GM21717 (cell line): Measurements from ENCODE around the gene KIF6.
"Not testable (repeated sequence)": the region's sequence is repeated elsewhere in the genome, so short reads cannot be mapped to it uniquely, and the experiment has no call there.

Source experiments
- ATAC-seq: cut with Tn5 transposase; IDR thresholded peaks from one replicate; pipeline ENCODE4 v1.9.1; 2021; ENCODE audit warnings: mild to moderate bottlenecking, moderate library complexity; ENCODE audit not compliant: unreplicated experiment

The KIF6 gene

DNA sequence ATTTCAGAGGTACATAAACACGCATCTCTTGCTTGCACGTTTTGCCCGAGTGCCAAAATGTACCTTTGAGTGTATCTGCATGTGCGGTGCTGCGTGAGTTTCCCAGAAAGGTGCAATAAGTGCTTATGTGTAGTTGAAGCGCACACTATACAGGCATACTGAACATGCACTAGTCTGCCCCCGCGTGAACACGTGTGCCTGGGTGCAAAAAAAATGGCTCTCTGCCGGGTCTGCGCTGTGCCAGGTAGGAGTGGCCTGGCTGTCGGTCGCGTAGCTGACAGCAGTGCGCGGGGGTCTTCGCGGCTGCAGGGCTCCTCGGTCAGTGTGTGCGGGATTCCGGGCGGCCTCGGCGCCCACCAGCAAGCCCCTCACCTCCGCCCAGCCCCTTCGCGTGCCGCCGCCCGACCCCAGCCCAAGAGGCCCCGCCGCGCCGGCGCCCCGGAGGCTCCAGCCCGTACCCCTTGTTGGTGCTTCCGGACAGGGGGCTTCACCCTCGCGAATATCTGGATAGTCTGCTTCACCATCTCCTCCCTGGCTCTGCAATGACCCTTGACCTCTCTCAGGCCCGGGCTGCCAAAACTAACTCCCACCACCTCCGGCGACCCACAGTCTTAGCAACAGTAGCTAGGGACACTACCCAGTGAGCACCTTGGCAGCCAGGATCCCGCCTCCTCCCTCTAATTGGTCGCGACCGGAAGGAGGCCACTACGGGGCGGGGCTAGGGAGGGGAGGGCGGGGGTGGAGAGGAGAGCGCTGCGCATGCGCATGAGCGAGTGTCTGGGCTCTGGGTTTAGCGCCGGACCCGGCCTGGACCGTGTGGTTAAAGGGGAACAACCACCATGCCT lies at the start of gene KIF6:
KIF6 (minus strand) TSS at position 622 of the 845 bp plus-strand sequence; CDS start at position 524, 98 bp downstream.
- peak; percentile 99 for ATAC-seq

- ATAC-seq, result no peak
Measured at GRCh38 chr6:39773782-39774181, 48.6 kb upstream of the KIF6 start.

- ATAC-seq, result no peak
Measured at GRCh38 chr6:39772559-39773273, 47.5 kb upstream of the KIF6 start.

DNA sequence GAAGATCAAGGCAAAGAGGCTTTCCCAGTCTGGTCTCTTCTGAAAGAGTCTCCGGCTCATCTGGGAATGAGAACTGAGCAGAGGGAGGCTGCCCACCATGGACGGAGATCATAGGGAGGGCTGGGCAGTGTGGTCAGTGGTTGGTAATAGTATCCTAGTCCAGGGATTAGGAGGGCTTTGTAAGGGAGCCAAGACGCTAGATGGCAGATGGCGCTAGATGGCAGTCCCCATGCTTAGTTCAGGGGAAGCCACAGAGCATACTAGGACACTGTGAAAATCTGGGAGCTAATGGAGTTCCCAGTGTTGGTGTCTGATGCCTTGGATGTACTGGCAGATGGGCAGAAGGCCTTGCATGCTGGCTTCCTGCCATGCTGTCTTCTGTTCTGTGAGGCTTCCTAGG lies 45.2 kb upstream of the KIF6 start:
- no peak for ATAC-seq

DNA sequence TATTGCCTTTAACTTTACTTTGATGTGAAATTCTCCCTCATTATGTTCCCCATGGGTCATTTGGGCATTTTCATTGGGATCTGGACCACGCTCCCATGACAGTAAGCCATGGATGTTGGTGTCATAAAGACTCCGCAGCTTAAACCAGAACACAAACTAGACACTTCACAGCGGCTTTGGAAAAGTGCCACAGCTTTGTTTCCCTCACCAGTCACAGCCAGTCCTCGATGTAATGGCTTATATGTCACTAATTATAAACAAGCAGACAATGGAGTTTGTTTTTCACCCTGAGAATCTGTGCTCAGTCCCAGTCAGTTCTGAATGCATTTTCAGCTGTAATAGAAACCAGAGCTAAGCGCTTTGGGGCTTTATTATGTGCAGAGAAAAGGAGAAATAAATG lies 43.8 kb upstream of the KIF6 start:
- ATAC-seq, result no peak

GRCh38 chr6:39765508-39766065 lies 40.4 kb upstream of the KIF6 start:
- no peak for ATAC-seq

DNA sequence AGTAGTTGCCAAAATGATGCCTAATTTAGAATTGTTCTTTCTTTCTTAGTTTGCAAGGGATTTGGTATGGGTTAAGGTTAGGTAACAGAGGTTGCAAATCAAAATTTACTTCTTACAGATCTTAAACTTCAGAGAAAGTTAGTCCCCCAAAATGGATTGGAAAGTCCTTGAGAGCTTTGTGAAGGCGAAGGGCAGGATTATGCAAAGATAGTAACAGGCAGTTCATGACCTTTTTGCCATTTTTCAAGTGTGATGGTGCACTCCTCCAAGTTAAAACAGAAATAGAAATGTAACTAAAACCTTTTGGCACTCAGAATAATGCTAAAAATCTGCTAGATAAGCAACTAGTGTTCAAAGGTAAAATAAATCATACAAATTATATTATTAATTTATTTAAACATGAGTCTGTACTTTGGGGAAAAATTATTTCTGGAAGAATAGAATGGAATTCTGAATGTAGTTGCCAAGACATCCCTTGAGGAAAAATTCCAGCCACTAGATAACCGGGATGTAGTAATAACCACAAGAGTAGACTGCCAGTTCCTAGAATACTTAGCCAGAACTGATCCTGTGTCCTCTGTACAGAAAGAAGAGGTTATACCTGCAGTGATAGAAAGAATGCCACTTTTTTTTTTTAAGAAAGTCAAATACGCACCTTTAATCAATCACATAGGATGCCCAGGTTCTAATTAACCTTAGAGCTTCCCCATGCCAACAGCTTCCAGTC lies 35.2 kb upstream of the KIF6 start:
- ATAC-seq, result no peak

DNA sequence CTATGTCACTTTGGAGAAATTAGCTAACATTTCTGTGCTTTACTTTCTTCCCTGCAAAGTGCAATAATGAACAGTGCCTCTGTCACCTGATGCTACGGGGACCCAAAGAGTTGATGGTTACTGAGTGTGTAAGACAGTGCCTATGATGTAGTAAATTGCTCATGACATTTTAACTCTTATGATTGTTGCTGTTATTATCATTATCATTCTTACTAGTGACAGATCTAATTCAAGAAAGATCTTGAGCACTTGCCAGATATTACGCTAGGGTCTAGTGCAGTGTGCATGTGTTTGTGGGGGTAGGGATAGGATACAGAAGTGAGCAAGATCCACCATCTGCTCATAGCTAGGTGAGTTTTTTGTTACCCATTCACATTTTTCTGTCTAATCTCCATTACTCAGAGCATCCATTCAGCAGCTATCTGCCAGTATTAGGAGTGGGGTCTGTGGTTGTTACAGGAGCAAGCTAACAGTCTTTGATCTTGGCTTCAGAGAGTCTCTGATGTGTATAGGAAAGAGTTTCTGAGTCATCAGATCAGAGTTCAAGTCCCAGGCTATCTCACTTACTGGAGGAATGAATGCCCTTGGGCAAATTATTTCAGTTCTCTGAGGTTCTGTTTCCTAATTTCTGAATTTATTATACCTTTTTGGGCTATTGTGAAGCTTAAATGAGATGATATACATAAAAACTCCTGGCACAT lies 33.8 kb upstream of the KIF6 start:
- no peak for ATAC-seq

GRCh38 chr6:39756582-39756981 lies 31.4 kb upstream of the KIF6 start:
- ATAC-seq, result no peak

- ATAC-seq, result no peak
Measured at GRCh38 chr6:39755231-39755630, 30.0 kb upstream of the KIF6 start.

- no peak for ATAC-seq
Measured at GRCh38 chr6:39754514-39755115, 29.4 kb upstream of the KIF6 start.

DNA sequence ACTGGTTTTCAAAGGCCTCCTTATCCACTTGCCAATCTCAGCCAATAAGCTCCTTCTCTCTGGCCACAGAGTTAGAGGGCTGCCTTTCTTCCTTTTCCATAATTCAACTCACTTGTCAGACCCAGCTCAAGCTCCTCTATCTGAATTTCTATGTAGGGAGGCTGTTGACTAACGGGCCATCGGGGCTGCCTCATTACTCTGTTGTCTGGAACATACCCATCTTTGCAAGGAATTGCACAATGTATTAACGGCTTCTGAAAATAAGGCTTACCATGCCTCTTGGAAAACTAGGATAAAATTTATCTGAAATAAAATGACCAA lies 28.5 kb upstream of the KIF6 start:
- ATAC-seq, result no peak

- ATAC-seq, result no peak
Measured at GRCh38 chr6:39752835-39753724, 27.9 kb upstream of the KIF6 start.

GRCh38 chr6:39746795-39747194 lies 21.6 kb upstream of the KIF6 start:
- ATAC-seq, result no peak

GRCh38 chr6:39733704-39734103 lies 8.5 kb upstream of the KIF6 start:
- no peak for ATAC-seq

- ATAC-seq, result no peak
Measured at GRCh38 chr6:39731565-39731964, 6.4 kb upstream of the KIF6 start.

DNA sequence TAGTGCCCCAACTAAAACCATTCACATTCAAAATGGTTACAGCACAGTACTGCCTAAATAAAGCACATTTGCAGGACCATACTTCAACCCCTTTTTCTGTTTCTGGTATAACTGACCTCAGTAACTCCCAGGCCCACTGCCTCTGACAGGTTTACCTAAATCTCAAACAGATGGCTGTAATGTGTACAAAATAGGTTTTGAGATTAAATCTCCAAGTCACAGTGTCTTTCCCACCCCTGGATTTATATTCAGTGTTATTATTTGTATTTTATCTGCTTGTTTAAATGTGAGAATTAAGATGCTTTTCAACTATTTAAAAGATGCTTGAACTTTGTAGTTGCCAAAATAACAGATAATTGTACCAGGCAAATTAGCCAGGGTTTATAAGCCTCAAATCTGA lies 4.7 kb upstream of the KIF6 start:
- ATAC-seq, result no peak

DNA sequence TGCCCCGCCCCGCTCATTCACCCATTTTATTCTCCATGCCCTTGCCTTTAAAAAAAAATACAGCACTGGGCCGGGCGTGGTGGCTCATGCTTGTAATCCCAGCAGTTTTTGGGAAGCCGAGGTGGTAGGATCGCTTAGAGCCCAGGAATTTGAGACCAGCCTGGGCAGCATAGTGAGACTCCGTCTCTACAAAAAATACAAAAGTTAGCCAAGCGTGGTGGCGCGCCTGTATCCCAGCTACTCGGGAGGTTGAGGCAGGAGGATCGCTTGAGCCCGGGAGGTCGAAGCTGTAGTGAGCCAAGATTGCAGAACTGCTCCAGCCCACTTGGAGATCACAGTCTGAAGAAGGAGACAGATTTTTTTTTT lies 407 bp upstream of the KIF6 start:
- no peak for ATAC-seq

- ATAC-seq, result not testable (repeated sequence)
Measured at GRCh38 chr6:39723350-39723749, 1.9 kb downstream of the KIF6 start.

- ATAC-seq, result no peak
Measured at GRCh38 chr6:39714802-39715201, 10.4 kb downstream of the KIF6 start.
